ENCODE results near the gene TUBGCP3. TPM values are rescaled to one million over a fixed set of nuclear protein-coding genes. Genes with fewer than 3 reads are reported as not detected.

TUBGCP3 gene
- total RNA-seq, 2 donors from 2014 or later, result 24.9 to 39.4 TPM

DNA sequence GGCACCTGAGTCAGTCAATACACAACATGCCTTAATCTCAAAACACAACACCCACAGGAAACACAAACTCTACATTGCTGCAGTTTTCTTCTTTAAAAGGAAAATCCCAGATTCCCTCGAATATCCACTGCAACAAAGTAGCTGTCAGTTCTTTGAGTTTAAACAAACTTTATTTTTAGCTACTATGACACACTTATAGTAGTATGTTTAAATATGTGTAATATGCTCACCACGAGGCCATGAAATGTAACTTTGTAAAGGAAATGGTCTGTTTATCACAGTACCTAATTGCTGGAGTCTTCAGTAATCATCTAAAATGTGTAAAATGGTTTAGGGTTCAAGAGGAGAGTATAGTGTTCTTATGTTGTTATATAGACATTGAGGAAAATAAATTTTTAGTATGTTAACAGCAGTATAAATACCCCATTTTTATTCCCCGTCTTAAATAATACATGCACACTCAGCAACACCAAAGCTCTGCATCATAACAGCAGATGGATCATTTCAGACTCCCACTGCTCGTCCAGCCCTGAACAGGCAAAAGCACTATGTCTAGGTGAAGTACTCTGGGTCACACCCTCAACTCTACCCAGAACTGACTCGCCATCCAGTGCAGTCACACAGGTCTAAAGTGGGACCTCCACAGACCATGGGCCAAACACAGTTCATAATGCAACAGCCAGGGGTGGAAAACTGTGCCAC, 20.6 kb downstream of the TUBGCP3 start:
- intact Hi-C loops (cut with DNase I), result no loop called here
- TF ChIP-seq, protein P1, sequence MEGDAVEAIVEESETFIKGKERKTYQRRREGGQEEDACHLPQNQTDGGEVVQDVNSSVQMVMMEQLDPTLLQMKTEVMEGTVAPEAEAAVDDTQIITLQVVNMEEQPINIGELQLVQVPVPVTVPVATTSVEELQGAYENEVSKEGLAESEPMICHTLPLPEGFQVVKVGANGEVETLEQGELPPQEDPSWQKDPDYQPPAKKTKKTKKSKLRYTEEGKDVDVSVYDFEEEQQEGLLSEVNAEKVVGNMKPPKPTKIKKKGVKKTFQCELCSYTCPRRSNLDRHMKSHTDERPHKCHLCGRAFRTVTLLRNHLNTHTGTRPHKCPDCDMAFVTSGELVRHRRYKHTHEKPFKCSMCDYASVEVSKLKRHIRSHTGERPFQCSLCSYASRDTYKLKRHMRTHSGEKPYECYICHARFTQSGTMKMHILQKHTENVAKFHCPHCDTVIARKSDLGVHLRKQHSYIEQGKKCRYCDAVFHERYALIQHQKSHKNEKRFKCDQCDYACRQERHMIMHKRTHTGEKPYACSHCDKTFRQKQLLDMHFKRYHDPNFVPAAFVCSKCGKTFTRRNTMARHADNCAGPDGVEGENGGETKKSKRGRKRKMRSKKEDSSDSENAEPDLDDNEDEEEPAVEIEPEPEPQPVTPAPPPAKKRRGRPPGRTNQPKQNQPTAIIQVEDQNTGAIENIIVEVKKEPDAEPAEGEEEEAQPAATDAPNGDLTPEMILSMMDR (IDR thresholded peaks at IDR 0.05), result no peak
- H3K9ac ChIP-seq (ENCODE audit: low read depth in 2 of 2, low read length in 2 of 2), result no peak overlapping the region

DNA sequence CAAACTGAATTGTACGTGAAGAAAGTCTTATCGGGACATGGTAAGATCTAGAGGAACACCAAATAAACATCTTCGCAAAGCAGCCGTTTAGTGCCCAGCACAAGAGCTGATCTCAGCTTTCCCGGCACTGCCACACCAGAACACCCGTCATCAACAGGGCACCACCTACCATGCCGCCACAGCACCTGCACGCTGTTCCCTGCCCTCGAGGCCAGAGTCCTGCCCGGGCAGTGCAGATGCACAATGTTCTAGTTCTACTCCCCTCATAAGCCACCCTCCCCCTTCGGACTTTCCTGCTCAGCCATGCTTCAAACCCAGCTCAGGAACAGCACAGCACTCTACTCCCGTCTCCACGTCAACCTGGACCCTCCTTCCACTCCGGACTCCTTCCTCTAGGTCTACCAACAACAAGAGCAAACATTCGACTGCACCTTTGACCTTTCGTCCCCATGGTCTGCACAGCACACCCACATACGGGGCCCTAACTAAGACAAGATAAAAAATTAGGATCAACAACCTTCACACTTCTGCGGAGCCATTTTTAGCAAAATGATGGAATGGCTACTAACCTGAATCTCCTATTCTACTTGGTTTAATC, 25.1 kb downstream of the TUBGCP3 start:
- no peaks in the 10 kb centered on the region for H3K4me1 ChIP-seq
- no peaks in the 10 kb centered on the region for H3K9me3 ChIP-seq
- no peak overlapping the region for H3K9ac ChIP-seq (ENCODE audit: low read depth in 2 of 2, low read length in 2 of 2)
- H3K27me3 ChIP-seq, result no peaks in the 10 kb centered on the region
- TF ChIP-seq, protein P1 (IDR thresholded peaks at IDR 0.05), result no peak
- H3K27ac ChIP-seq, result no peak overlapping the region
- H3K4me3 ChIP-seq, result no peak overlapping the region
- DNase-seq, result no peak
- intact Hi-C loops (cut with DNase I), result no loop called here
- peaks cover 5% of the 10 kb centered on the region for H3K36me3 ChIP-seq

More for the DNA sequence above, 20.6 kb downstream of the TUBGCP3 start:
- H3K4me3 ChIP-seq, result no peak overlapping the region
- H3K36me3 ChIP-seq, result no peaks in the 10 kb centered on the region
- no peaks in the 10 kb centered on the region for H3K4me1 ChIP-seq
- no peaks in the 10 kb centered on the region for H3K9me3 ChIP-seq
- no peaks in the 10 kb centered on the region for H3K27me3 ChIP-seq
- DNase-seq, result no peak
- no peak overlapping the region for H3K27ac ChIP-seq

DNA sequence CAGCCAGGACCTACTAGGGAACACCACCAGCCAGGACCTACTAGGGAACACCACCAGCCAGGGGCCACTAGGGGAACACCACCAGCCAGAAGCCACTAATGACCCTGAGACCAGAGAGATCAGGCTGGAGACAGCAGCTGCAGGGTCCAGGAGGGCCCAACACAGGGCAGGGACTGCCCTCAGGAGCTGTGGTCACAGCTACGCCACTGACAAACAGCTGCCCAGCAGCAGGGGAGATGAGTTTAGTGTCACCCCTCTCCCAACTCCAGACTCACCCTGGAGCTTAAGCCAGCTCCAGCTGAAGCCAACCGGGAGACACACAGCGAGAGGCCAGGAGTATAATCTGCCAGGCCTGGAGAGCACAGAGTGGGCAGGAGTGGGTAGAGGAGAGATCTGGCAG, 25.7 kb downstream of the TUBGCP3 start:
- no peaks in the 10 kb centered on the region for H3K4me1 ChIP-seq
- H3K27ac ChIP-seq, result no peak overlapping the region
- no peaks in the 10 kb centered on the region for H3K9me3 ChIP-seq
- H3K27me3 ChIP-seq, result no peaks in the 10 kb centered on the region
- no peak overlapping the region for H3K9ac ChIP-seq (ENCODE audit: low read depth in 2 of 2, low read length in 2 of 2)
- no peak for DNase-seq
- no peak overlapping the region for H3K4me3 ChIP-seq
- peaks cover 5% of the 10 kb centered on the region for H3K36me3 ChIP-seq
- intact Hi-C loops (cut with DNase I), result no loop called here
- TF ChIP-seq, protein P1 (IDR thresholded peaks at IDR 0.05), result no peak

DNA sequence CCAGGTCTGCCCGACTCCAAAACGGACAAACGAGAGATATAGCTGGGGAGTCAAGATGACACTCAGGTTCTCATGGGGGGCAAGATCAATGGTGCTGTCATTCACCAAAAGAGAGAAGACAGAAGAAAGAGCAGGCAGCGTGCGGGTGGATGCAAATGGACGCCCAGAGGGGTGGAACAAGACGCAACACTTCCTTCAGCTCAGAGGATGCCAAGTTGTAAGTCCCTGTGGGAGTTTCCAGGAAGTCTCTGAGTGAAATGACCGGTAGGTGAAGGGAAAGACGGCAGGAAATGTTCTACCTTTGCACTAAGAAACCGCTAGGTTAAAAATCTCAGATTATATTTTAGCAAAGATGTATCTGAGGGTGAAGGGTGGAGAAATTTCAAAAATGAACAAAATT, 26.5 kb downstream of the TUBGCP3 start:
- H3K4me3 ChIP-seq, result no peak overlapping the region
- DNase-seq, result no peak
- no peaks in the 10 kb centered on the region for H3K27me3 ChIP-seq
- H3K36me3 ChIP-seq, result peaks cover 5% of the 10 kb centered on the region
- TF ChIP-seq, protein P1 (IDR thresholded peaks at IDR 0.05), result no peak
- H3K9me3 ChIP-seq, result no peaks in the 10 kb centered on the region
- H3K9ac ChIP-seq (ENCODE audit: low read depth in 2 of 2, low read length in 2 of 2), result no peak overlapping the region
- H3K4me1 ChIP-seq, result no peaks in the 10 kb centered on the region
- no peak overlapping the region for H3K27ac ChIP-seq
- intact Hi-C loops (cut with DNase I), result no loop called here

DNA sequence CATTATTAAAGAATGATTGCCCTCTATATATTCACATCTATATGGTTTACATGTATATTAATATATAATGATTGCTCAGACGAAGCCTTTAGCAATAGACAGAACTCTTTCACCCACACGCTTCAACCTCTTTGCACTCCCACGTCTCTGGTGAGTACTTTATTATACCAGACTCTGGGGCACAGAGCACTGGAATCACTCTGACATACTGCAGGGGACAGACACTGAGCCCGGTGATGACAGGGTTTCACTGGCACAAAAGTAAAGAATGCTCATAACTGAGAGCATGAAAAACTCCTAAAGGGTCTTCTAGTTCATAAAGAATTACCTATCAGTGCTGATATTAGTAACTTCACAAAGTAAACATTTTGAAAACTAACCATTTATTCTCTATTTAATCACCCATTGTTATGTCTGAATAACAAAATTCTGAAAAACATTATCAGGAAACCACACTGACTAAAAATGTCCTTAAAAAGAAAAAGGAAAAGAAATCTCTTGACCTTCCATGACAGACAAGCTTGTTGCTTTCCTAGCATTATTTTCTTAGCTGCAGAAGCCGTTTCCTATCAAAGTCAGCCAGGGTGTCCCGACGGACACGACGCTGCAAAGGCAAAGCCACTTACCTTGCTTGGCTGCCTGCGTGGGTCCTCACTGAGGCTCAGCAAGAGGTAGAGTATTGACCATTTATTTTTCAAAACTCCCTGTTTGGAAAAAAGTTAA, 29.1 kb downstream of the TUBGCP3 start:
- no peak for DNase-seq
- TF ChIP-seq, protein P1 (IDR thresholded peaks at IDR 0.05), result no peak
- Histone ChIP-seq H3K27me3 (no peaks in the 10 kb centered on the region), H3K36me3 (peaks cover 5% of the 10 kb centered on the region), H3K9ac (ENCODE audit: low read depth in 2 of 2, low read length in 2 of 2) (no peak overlapping the region), H3K4me3 (no peak overlapping the region), H3K9me3 (no peaks in the 10 kb centered on the region), H3K4me1 (no peaks in the 10 kb centered on the region), H3K27ac (no peak overlapping the region)
- intact Hi-C loops (cut with DNase I), result no loop called here

Measured in colonic mucosa (tissue), 4 donors.